Measurements from ENCODE around the gene SPNS2. TPM values are rescaled to one million over a fixed set of nuclear protein-coding genes. Genes with fewer than 3 reads are reported as not detected.

The SPNS2 gene
- total and polyA plus RNA-seq, 2 experiments from 2014 or later, result 1.7 to 2.3 TPM

DNA sequence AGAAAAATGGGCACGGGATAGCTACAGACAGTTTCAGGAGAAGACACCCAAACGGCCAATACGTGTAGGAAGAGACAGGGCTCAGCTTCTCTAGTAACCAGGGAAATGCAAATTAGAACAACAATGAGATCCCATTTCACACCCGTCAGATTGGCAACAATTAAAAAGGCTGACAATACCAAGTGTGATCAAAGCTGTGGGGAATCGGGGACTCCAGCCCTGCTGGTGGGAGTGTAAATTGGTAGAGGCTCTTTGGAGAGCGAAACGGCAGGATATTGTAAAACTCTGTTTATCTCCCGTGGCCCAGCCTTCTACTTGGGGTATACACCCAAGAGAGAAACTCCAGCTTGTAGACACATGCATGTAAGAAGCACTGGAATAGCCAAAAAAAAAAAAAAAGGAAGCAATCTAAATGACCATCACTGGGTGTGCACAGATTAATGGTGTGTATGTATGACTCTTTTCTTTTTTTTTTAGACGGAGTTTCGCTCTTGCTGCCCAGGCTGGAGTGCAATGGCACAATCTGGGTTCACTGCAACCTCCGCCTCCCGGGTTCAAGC lies 29.0 kb downstream of the SPNS2 start:
- Histone ChIP-seq H3K4me1 (ENCODE audit: insufficient read depth) (no peaks in the 10 kb centered on the region), H3K27me3 (ENCODE audit: insufficient read depth) (peaks cover 86% of the 10 kb centered on the region), H4K20me1 (replicated peaks; ENCODE audit: insufficient read depth) (no peaks in the 10 kb centered on the region), H3K9me2 (ENCODE audit: insufficient read depth) (no peaks in the 10 kb centered on the region), H3K4me3 (no peak overlapping the region), H3F3A (replicated peaks; ENCODE audit: low read depth) (no peaks in the 10 kb centered on the region), H3K36me3 (ENCODE audit: insufficient read depth) (no peaks in the 10 kb centered on the region), H2AFZ (no peak overlapping the region), H3K4me2 (no peak overlapping the region), H3K27ac (ENCODE audit: low read depth) (no peak overlapping the region), H3K79me2 (replicated peaks; ENCODE audit: insufficient read depth) (no peaks in the 10 kb centered on the region)
- Mint-ChIP-seq H3K4me1 (peaks cover 12% of the 10 kb centered on the region), H3K27ac (no peak overlapping the region), H3K4me3 (no peak overlapping the region), H3K27me3 (ENCODE audit: insufficient read depth, low read depth, poor library complexity) (peaks cover 63% of the 10 kb centered on the region), H3K36me3 (ENCODE audit: low read depth) (no peaks in the 10 kb centered on the region; the same call in 2 of the 3 replicates), H3K9me3 (no peaks in the 10 kb centered on the region)
- peak; percentile 26; the same call in 2 of the 3 replicates for ATAC-seq
- peak; percentile 43 for DNase-seq (ENCODE audit: low spot score)
- TF ChIP-seq, protein P1, sequence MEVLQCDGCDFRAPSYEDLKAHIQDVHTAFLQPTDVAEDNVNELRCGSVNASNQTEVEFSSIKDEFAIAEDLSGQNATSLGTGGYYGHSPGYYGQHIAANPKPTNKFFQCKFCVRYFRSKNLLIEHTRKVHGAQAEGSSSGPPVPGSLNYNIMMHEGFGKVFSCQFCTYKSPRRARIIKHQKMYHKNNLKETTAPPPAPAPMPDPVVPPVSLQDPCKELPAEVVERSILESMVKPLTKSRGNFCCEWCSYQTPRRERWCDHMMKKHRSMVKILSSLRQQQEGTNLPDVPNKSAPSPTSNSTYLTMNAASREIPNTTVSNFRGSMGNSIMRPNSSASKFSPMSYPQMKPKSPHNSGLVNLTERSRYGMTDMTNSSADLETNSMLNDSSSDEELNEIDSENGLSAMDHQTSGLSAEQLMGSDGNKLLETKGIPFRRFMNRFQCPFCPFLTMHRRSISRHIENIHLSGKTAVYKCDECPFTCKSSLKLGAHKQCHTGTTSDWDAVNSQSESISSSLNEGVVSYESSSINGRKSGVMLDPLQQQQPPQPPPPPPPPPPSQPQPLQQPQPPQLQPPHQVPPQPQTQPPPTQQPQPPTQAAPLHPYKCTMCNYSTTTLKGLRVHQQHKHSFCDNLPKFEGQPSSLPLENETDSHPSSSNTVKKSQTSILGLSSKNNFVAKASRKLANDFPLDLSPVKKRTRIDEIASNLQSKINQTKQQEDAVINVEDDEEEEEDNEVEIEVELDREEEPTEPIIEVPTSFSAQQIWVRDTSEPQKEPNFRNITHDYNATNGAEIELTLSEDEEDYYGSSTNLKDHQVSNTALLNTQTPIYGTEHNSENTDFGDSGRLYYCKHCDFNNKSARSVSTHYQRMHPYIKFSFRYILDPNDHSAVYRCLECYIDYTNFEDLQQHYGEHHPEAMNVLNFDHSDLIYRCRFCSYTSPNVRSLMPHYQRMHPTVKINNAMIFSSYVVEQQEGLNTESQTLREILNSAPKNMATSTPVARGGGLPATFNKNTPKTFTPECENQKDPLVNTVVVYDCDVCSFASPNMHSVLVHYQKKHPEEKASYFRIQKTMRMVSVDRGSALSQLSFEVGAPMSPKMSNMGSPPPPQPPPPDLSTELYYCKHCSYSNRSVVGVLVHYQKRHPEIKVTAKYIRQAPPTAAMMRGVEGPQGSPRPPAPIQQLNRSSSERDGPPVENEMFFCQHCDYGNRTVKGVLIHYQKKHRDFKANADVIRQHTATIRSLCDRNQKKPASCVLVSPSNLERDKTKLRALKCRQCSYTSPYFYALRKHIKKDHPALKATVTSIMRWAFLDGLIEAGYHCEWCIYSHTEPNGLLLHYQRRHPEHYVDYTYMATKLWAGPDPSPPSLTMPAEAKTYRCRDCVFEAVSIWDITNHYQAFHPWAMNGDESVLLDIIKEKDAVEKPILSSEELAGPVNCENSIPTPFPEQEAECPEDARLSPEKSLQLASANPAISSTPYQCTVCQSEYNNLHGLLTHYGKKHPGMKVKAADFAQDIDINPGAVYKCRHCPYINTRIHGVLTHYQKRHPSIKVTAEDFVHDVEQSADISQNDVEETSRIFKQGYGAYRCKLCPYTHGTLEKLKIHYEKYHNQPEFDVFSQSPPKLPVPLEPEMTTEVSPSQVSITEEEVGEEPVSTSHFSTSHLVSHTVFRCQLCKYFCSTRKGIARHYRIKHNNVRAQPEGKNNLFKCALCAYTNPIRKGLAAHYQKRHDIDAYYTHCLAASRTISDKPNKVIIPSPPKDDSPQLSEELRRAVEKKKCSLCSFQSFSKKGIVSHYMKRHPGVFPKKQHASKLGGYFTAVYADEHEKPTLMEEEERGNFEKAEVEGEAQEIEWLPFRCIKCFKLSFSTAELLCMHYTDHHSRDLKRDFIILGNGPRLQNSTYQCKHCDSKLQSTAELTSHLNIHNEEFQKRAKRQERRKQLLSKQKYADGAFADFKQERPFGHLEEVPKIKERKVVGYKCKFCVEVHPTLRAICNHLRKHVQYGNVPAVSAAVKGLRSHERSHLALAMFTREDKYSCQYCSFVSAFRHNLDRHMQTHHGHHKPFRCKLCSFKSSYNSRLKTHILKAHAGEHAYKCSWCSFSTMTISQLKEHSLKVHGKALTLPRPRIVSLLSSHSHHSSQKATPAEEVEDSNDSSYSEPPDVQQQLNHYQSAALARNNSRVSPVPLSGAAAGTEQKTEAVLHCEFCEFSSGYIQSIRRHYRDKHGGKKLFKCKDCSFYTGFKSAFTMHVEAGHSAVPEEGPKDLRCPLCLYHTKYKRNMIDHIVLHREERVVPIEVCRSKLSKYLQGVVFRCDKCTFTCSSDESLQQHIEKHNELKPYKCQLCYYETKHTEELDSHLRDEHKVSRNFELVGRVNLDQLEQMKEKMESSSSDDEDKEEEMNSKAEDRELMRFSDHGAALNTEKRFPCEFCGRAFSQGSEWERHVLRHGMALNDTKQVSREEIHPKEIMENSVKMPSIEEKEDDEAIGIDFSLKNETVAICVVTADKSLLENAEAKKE (CRISPR knock-in tag; IDR thresholded peaks at IDR 0.05), result no peak
- TF ChIP-seq STAT1 (IDR thresholded peaks at IDR 0.05; ENCODE audit: unreplicated experiment), result no peak
- TF ChIP-seq, protein P2, sequence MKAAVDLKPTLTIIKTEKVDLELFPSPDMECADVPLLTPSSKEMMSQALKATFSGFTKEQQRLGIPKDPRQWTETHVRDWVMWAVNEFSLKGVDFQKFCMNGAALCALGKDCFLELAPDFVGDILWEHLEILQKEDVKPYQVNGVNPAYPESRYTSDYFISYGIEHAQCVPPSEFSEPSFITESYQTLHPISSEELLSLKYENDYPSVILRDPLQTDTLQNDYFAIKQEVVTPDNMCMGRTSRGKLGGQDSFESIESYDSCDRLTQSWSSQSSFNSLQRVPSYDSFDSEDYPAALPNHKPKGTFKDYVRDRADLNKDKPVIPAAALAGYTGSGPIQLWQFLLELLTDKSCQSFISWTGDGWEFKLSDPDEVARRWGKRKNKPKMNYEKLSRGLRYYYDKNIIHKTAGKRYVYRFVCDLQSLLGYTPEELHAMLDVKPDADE (IDR thresholded peaks at IDR 0.05), result no peak
- TF ChIP-seq, protein P3, sequence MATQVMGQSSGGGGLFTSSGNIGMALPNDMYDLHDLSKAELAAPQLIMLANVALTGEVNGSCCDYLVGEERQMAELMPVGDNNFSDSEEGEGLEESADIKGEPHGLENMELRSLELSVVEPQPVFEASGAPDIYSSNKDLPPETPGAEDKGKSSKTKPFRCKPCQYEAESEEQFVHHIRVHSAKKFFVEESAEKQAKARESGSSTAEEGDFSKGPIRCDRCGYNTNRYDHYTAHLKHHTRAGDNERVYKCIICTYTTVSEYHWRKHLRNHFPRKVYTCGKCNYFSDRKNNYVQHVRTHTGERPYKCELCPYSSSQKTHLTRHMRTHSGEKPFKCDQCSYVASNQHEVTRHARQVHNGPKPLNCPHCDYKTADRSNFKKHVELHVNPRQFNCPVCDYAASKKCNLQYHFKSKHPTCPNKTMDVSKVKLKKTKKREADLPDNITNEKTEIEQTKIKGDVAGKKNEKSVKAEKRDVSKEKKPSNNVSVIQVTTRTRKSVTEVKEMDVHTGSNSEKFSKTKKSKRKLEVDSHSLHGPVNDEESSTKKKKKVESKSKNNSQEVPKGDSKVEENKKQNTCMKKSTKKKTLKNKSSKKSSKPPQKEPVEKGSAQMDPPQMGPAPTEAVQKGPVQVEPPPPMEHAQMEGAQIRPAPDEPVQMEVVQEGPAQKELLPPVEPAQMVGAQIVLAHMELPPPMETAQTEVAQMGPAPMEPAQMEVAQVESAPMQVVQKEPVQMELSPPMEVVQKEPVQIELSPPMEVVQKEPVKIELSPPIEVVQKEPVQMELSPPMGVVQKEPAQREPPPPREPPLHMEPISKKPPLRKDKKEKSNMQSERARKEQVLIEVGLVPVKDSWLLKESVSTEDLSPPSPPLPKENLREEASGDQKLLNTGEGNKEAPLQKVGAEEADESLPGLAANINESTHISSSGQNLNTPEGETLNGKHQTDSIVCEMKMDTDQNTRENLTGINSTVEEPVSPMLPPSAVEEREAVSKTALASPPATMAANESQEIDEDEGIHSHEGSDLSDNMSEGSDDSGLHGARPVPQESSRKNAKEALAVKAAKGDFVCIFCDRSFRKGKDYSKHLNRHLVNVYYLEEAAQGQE (IDR thresholded peaks at IDR 0.05; ENCODE audit: unreplicated experiment), result no peak
- no peak for TF ChIP-seq CREB1 (CRISPR knock-in tag; IDR thresholded peaks at IDR 0.05; ENCODE audit: low read depth)
- no peak for TF ChIP-seq EZH2 (IDR thresholded peaks at IDR 0.05; ENCODE audit: low read depth, unreplicated experiment)
- TF ChIP-seq, protein P4, sequence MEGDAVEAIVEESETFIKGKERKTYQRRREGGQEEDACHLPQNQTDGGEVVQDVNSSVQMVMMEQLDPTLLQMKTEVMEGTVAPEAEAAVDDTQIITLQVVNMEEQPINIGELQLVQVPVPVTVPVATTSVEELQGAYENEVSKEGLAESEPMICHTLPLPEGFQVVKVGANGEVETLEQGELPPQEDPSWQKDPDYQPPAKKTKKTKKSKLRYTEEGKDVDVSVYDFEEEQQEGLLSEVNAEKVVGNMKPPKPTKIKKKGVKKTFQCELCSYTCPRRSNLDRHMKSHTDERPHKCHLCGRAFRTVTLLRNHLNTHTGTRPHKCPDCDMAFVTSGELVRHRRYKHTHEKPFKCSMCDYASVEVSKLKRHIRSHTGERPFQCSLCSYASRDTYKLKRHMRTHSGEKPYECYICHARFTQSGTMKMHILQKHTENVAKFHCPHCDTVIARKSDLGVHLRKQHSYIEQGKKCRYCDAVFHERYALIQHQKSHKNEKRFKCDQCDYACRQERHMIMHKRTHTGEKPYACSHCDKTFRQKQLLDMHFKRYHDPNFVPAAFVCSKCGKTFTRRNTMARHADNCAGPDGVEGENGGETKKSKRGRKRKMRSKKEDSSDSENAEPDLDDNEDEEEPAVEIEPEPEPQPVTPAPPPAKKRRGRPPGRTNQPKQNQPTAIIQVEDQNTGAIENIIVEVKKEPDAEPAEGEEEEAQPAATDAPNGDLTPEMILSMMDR (conservative IDR thresholded peaks at IDR 0.05; ENCODE audit: low read depth in 2 of 2), result no peak
- no peak for TF ChIP-seq JUNB (IDR thresholded peaks at IDR 0.05; ENCODE audit: unreplicated experiment)
- no peak for TF ChIP-seq ZNF331 (CRISPR knock-in tag; IDR thresholded peaks at IDR 0.05; ENCODE audit: low read depth)
- TF ChIP-seq EZH2phosphoT487 (IDR thresholded peaks at IDR 0.05; ENCODE audit: unreplicated experiment), result no peak
- TF ChIP-seq ZNF114 (CRISPR knock-in tag; IDR thresholded peaks at IDR 0.05), result no peak
- TF ChIP-seq NANOG (IDR thresholded peaks at IDR 0.05; ENCODE audit: borderline replicate concordance), result no peak
- no peak for TF ChIP-seq POLR2AphosphoS5 (IDR thresholded peaks at IDR 0.05; ENCODE audit: low read depth)

Data from GM23338 (cell line).